ENCODE results near the gene DUSP28. TPM values are rescaled to one million over a fixed set of nuclear protein-coding genes. Genes with fewer than 3 reads are reported as not detected.
"Not testable (repeated sequence)": the region's sequence is repeated elsewhere in the genome, so short reads cannot be mapped to it uniquely, and the experiment has no call there.

Gene DUSP28
- total RNA-seq, 1 donor from 2014 or later = 11.5 TPM

GRCh38 chr2:240556553-240557100 is 3.5 kb upstream of the DUSP28 start:
- ATAC-seq (ENCODE audit: poor library complexity) (no peak), DNase-seq (no peak)
- intact Hi-C loops (cut with DNase I) = no loop called here

GRCh38 chr2:240557101-240557751 is 2.9 kb upstream of the DUSP28 start:
- DNase-seq (no peak), ATAC-seq (ENCODE audit: poor library complexity) (no peak)
- intact Hi-C loops (cut with DNase I) = no loop called here

GRCh38 chr2:240557808-240558207 is 2.3 kb upstream of the DUSP28 start, which contains the start of gene ANKMY1:
Gene ANKMY1, minus strand, starts transcription at chr2:240557988. Its CDS starts 653 bp downstream, at chr2:240557335.
- ATAC-seq (ENCODE audit: poor library complexity) (peak; percentile 9), DNase-seq (peak; percentile 79)
- intact Hi-C loops (cut with DNase I) = no loop called here

GRCh38 chr2:240558236-240558761 is 1.9 kb upstream of the DUSP28 start:
- intact Hi-C loops (cut with DNase I) = no loop called here
- ATAC-seq (ENCODE audit: poor library complexity) = no peak
- no peak for DNase-seq

GRCh38 chr2:240559286-240559685 is 871 bp upstream of the DUSP28 start:
- intact Hi-C loops (cut with DNase I) = no loop called here
- ATAC-seq (ENCODE audit: poor library complexity) = no peak
- no peak for DNase-seq

- DNase-seq (peak; percentile 100), ATAC-seq (ENCODE audit: poor library complexity) (peak; percentile 88)
- intact Hi-C loops (cut with DNase I) = no loop called here
Observed at GRCh38 chr2:240560480-240561324, 545 bp downstream of the DUSP28 start.

- intact Hi-C loops (cut with DNase I) = no loop called here
- DNase-seq (peak; percentile 35), ATAC-seq (ENCODE audit: poor library complexity) (no peak)
Observed at GRCh38 chr2:240561325-240561971, 1.3 kb downstream of the DUSP28 start.

- ATAC-seq (ENCODE audit: poor library complexity); DNase-seq; intact Hi-C loops (cut with DNase I): not testable (repeated sequence)
Observed at GRCh38 chr2:240563231-240563630, 3.1 kb downstream of the DUSP28 start.

GRCh38 chr2:240563951-240564560 is 3.9 kb downstream of the DUSP28 start:
- DNase-seq (peak; percentile 23), ATAC-seq (ENCODE audit: poor library complexity) (no peak)
- intact Hi-C loops (cut with DNase I) = no loop called here

GRCh38 chr2:240564561-240565332 is 4.6 kb downstream of the DUSP28 start:
- ATAC-seq (ENCODE audit: poor library complexity) (no peak), DNase-seq (peak; percentile 21)
- intact Hi-C loops (cut with DNase I) = no loop called here

- peak; percentile 91 for DNase-seq
- intact Hi-C loops (cut with DNase I) = no loop called here
- peak; percentile 28 for ATAC-seq (ENCODE audit: poor library complexity)
Observed at GRCh38 chr2:240565333-240566202, 5.4 kb downstream of the DUSP28 start.

GRCh38 chr2:240566203-240567136 is 6.3 kb downstream of the DUSP28 start:
- ATAC-seq (ENCODE audit: poor library complexity) (peak; percentile 85), DNase-seq (peak; percentile 97)
- intact Hi-C loops (cut with DNase I) = no loop called here

- DNase-seq (peak; percentile 44), ATAC-seq (ENCODE audit: poor library complexity) (no peak)
- intact Hi-C loops (cut with DNase I) = no loop called here
Observed at GRCh38 chr2:240567137-240567871, 7.1 kb downstream of the DUSP28 start.

- intact Hi-C loops (cut with DNase I) = no loop called here
- ATAC-seq (ENCODE audit: poor library complexity) (peak; percentile 18), DNase-seq (peak; percentile 63)
Observed at GRCh38 chr2:240567872-240568677, 7.9 kb downstream of the DUSP28 start, which contains the start of gene RNPEPL1. Gene RNPEPL1, plus strand, starts transcription at chr2:240568484. Its CDS starts 103 bp downstream, at chr2:240568587.
